ENCODE measurements around the gene BHLHE23.

DNA sequence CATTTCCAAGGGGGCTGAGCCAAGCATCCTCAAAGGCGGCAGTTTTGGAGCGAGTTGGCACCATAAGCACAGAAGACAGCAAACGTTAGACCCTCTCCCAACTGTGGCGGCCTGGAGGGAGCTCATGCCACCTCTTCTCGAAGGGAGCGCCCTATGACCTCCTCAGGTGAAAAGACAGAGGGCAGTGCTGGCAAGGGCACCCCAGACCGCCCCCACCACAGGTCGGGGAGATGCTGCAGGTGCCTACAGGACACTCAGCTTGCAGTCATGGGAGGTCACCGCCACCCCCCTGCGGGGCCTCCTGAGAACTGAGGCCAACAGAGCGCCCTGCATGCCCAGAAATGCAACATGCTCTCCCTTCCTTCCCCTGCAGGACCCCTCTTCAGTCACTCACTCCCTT is 45.1 kb upstream of the BHLHE23 start:
- TF ChIP-seq, protein P1, sequence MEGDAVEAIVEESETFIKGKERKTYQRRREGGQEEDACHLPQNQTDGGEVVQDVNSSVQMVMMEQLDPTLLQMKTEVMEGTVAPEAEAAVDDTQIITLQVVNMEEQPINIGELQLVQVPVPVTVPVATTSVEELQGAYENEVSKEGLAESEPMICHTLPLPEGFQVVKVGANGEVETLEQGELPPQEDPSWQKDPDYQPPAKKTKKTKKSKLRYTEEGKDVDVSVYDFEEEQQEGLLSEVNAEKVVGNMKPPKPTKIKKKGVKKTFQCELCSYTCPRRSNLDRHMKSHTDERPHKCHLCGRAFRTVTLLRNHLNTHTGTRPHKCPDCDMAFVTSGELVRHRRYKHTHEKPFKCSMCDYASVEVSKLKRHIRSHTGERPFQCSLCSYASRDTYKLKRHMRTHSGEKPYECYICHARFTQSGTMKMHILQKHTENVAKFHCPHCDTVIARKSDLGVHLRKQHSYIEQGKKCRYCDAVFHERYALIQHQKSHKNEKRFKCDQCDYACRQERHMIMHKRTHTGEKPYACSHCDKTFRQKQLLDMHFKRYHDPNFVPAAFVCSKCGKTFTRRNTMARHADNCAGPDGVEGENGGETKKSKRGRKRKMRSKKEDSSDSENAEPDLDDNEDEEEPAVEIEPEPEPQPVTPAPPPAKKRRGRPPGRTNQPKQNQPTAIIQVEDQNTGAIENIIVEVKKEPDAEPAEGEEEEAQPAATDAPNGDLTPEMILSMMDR (IDR thresholded peaks at IDR 0.05) = no peak
- no peak for TF ChIP-seq POLR2AphosphoS5 (IDR thresholded peaks at IDR 0.05)
